GM12878 (cell line): ENCODE results near the gene HDDC2. TPM values are rescaled to one million over a fixed set of nuclear protein-coding genes. Genes with fewer than 3 reads are reported as not detected.

Source experiments
- ATAC-seq: fragments of 200-7000 bp; cut with Tn5 transposase; 3 replicates; pipeline ENCODE4 v1.9.1; 2020; ENCODE audit warnings: mild to moderate bottlenecking, moderate library complexity
- BruUV-seq: library from RNA; stranded (reverse); fragments of 400-500 nt; replicated peaks from 2 replicates; lab custom pipeline; 2021; lab: Mats Ljungman, UMichigan
- CTCF ChIA-PET: fragments of 300-600 bp; sonication (Branson Sonifier 250); formaldehyde crosslinking; extraction: SDS; loops from one replicate; lab custom pipeline; 2021; ENCODE audit warnings: inconsistent platforms; lab: Yijun Ruan, JAX
- POLR2A ChIA-PET: fragments of 350-600 bp; formaldehyde crosslinking; extraction: SDS; loops from one replicate; lab custom pipeline; 2021; ENCODE audit warnings: inconsistent platforms; lab: Charles Lee
- RAD21 ChIA-PET: fragments of 300-600 bp; sonication (Branson Sonifier 250); formaldehyde crosslinking; loops from one replicate; lab custom pipeline; 2023; ENCODE audit warnings: antibody characterized with exemption; ENCODE audit not compliant: unreplicated experiment; lab: Charles Lee
- SMC1A ChIA-PET: fragments of 300-600 bp; sonication (Branson Sonifier 250); formaldehyde crosslinking; loops from one replicate; lab custom pipeline; 2023; ENCODE audit not compliant: unreplicated experiment, uncharacterized antibody; lab: Charles Lee
- DNase-seq: peaks from one replicate; pipeline ENCODE4 v3.0.0-alpha.2; 2011; ENCODE audit warnings: low read depth, low spot score
- FAIRE-seq: peaks from 3 replicates; lab custom pipeline; 2011; peaks lifted over from hg19 to GRCh38; lab: Jason Lieb, UNC
- H2AFZ ChIP-seq: 2 replicates; pipeline ENCODE4 v1.6.0; 2011; ENCODE audit warnings: low read depth, low read length, control low read depth; ENCODE audit not compliant: control insufficient read depth
- H3K27ac ChIP-seq: 2 replicates; pipeline ENCODE4 v1.5.1; 2011; ENCODE audit warnings: control low read depth; ENCODE audit not compliant: control insufficient read depth, insufficient read depth
- H3K27me3 ChIP-seq, 2 experiments: replicated peaks in 1 of 2; 2 replicates each; pipeline versions ENCODE4 v1.6.0 to v1.6.1; 2011; ENCODE audit warnings: low read length in 1 of 2; ENCODE audit not compliant: control insufficient read depth in 2 of 2, insufficient read depth in 2 of 2
- H3K36me3 ChIP-seq, 2 experiments: 2 replicates each; pipeline ENCODE4 v1.5.1; 2011; ENCODE audit warnings: low read length in 1 of 2; ENCODE audit not compliant: control insufficient read depth in 2 of 2, insufficient read depth in 2 of 2
- H3K4me1 ChIP-seq: 2 replicates; pipeline ENCODE4 v1.6.1; 2011; ENCODE audit warnings: mild to moderate bottlenecking, low read length, moderate library complexity, mixed read lengths; ENCODE audit not compliant: control insufficient read depth, insufficient read depth
- H3K4me2 ChIP-seq: 2 replicates; pipeline ENCODE4 v1.6.0; 2011; ENCODE audit warnings: control low read depth; ENCODE audit not compliant: control insufficient read depth, insufficient read depth
- H3K4me3 ChIP-seq: fragments of 200-600 bp; sonication (generic); 2 replicates; pipeline ENCODE4 v1.5.1; 2016
- H3K79me2 ChIP-seq: 2 replicates; pipeline ENCODE4 v1.6.0; 2011; ENCODE audit warnings: low read length; ENCODE audit not compliant: control insufficient read depth, insufficient read depth
- H3K9ac ChIP-seq: 2 replicates; pipeline ENCODE4 v1.8.0; 2011; ENCODE audit warnings: low read length, control low read depth, mixed read lengths; ENCODE audit not compliant: control insufficient read depth, insufficient read depth
- H3K9me3 ChIP-seq: replicated peaks from 3 replicates; pipeline ENCODE4 v1.5.1; 2011; ENCODE audit warnings: mild to moderate bottlenecking, low read length; ENCODE audit not compliant: control insufficient read depth, insufficient read depth
- H4K20me1 ChIP-seq: 2 replicates; pipeline ENCODE4 v1.6.0; 2011; ENCODE audit not compliant: control insufficient read depth, insufficient read depth
- BRCA1 ChIP-seq: IDR thresholded peaks from 2 replicates; pipeline ENCODE4 v1.6.1; 2011; ENCODE audit warnings: low read depth, low read length, improper control_type of control experiment
- CBFB ChIP-seq: IDR thresholded peaks from 2 replicates; pipeline ENCODE4 v1.6.1; 2016; ENCODE audit warnings: antibody characterized with exemption, low read depth
- NFXL1 ChIP-seq: fragments of 450-650 bp; IDR thresholded peaks from 2 replicates; pipeline ENCODE4 v1.6.1; 2017; ENCODE audit warnings: antibody characterized with exemption, mild to moderate bottlenecking, borderline replicate concordance
- NFYB ChIP-seq: IDR thresholded peaks from 2 replicates; pipeline ENCODE4 v1.6.1; 2011; ENCODE audit warnings: low read depth, mild to moderate bottlenecking, low read length, improper control_type of control experiment, moderate library complexity; ENCODE audit not compliant: insufficient read depth
- NR2C1 ChIP-seq: fragments of 450-650 bp; IDR thresholded peaks from 2 replicates; pipeline ENCODE4 v1.6.1; 2017; ENCODE audit warnings: antibody characterized with exemption, mild to moderate bottlenecking, moderate library complexity
- PAX8 ChIP-seq: fragments of 450-650 bp; IDR thresholded peaks from 2 replicates; pipeline ENCODE4 v1.6.1; 2017; ENCODE audit warnings: mild to moderate bottlenecking, moderate library complexity
- PBX3 ChIP-seq: IDR thresholded peaks from 2 replicates; pipeline ENCODE4 v1.6.1; 2011; ENCODE audit warnings: mild to moderate bottlenecking, low read depth, low read length, moderate library complexity; ENCODE audit not compliant: insufficient replicate concordance
- RBBP5 ChIP-seq: fragments of 200-600 bp; sonication (generic); conservative IDR thresholded peaks from 2 replicates; pipeline ENCODE4 v1.6.1; 2016
- RUNX3 ChIP-seq: IDR thresholded peaks from 2 replicates; pipeline ENCODE4 v1.6.1; 2012; ENCODE audit warnings: low read length, inconsistent platforms
- SIN3A ChIP-seq: IDR thresholded peaks from 2 replicates; pipeline ENCODE4 v1.6.1; 2012; ENCODE audit warnings: low read depth, low read length, improper control_type of control experiment
- SIX5 ChIP-seq: IDR thresholded peaks from 2 replicates; pipeline ENCODE4 v1.6.1; 2011; ENCODE audit warnings: mild to moderate bottlenecking, low read depth, low read length, moderate library complexity; ENCODE audit not compliant: severe bottlenecking
- SREBF2 ChIP-seq: IDR thresholded peaks from 2 replicates; pipeline ENCODE4 v1.6.1; 2012; ENCODE audit warnings: mild to moderate bottlenecking, low read length
- STAT1 ChIP-seq: fragments of 450-650 bp; conservative IDR thresholded peaks from 2 replicates; pipeline ENCODE4 v1.6.1; 2014; ENCODE audit warnings: antibody characterized with exemption, mild to moderate bottlenecking
- TAF1 ChIP-seq: IDR thresholded peaks from 2 replicates; pipeline ENCODE4 v1.6.1; 2011; ENCODE audit warnings: mild to moderate bottlenecking, low read depth, low read length, borderline replicate concordance
- ZNF217 ChIP-seq: fragments of 450-650 bp; IDR thresholded peaks from 2 replicates; pipeline ENCODE4 v1.6.1; 2017; ENCODE audit warnings: antibody characterized with exemption, mild to moderate bottlenecking
- ZSCAN29 ChIP-seq: fragments of 450-650 bp; IDR thresholded peaks from 2 replicates; pipeline ENCODE4 v1.6.1; 2017; ENCODE audit warnings: mild to moderate bottlenecking, moderate library complexity
- WGBS: methylation state at CpG from one replicate; pipeline ENCODE4 v1.1.6; 2016; ENCODE audit warnings: low lambda C conversion rate; ENCODE audit not compliant: insufficient replicate concordance, insufficient coverage; ENCODE audit errors: missing lambda C conversion rate; 5-methylcytosine and 5-hydroxymethylcytosine counted together
- in situ Hi-C: fragments of 300-500 bp; cut with MboI; formaldehyde crosslinking; loops from 9 replicates; pipeline ENCODE4 v1.14.3; 2018; ENCODE audit warnings: mixed read lengths
- intact Hi-C: fragments of 100-400 bp; cut with micrococcal nuclease; formaldehyde crosslinking; loops from one replicate; pipeline ENCODE4 v1.14.2; 2022; ENCODE audit not compliant: unreplicated experiment
- polyA plus RNA-seq, 11 experiments: library from polyadenylated mRNA; depleted of rRNA in 4 of 11; unstranded in 6 of 11; stranded (reverse) in 5 of 11; fragments of >200 nt; fragmentation: Nextera tagmentation in 4 of 11; fragmentation: Illumina TruSeq in 1 of 11; extraction: Ambion mirVana in 4 of 11; extraction: Trizol in 1 of 11; gene quantifications; 1 replicate in 1 of 11; 2 replicates in 10 of 11; pipeline versions ENCODE4 v1.2.1 to v1.2.3, GENCODE V29; 2011 to 2016; ENCODE audit warnings: inconsistent platforms in 2 of 11, missing spikeins in 2 of 11, low read depth in 1 of 11
- total RNA-seq, 4 experiments: library from RNA; depleted of rRNA in 3 of 4; stranded (reverse); fragments of >200 nt in 3 of 4; fragmentation: Illumina TruSeq in 1 of 4; extraction: Trizol in 1 of 4; gene quantifications; 2 replicates each; pipeline versions ENCODE4 v1.2.1 to v1.2.3, GENCODE V29; 2013 to 2021
- TF ChIP-seq, protein P1 (sequence below): fragments of 450-650 bp; IDR thresholded peaks from 2 replicates; pipeline ENCODE4 v1.6.1; 2016; ENCODE audit warnings: mild to moderate bottlenecking, moderate library complexity, borderline replicate concordance
- TF ChIP-seq, protein P2 (sequence below), 3 experiments: IDR thresholded peaks in 2 of 3; conservative IDR thresholded peaks in 1 of 3; 2 replicates each; pipeline ENCODE4 v1.5.1; 2011; ENCODE audit warnings: low read depth in 3 of 3, low read length in 3 of 3, mild to moderate bottlenecking in 3 of 3, control low read depth in 2 of 3, moderate library complexity in 2 of 3, inconsistent platforms in 1 of 3, mixed read lengths in 1 of 3; ENCODE audit not compliant: control insufficient read depth in 2 of 3, insufficient read depth in 1 of 3; ENCODE audit errors: extremely low read depth in 1 of 3

The HDDC2 gene
- total and polyA plus RNA-seq, 10 of the 15 experiments (the other 5 are each of a cell fraction or from before 2014, with no cell fraction given) = 54.5 to 148 (median 92.7) TPM

DNA sequence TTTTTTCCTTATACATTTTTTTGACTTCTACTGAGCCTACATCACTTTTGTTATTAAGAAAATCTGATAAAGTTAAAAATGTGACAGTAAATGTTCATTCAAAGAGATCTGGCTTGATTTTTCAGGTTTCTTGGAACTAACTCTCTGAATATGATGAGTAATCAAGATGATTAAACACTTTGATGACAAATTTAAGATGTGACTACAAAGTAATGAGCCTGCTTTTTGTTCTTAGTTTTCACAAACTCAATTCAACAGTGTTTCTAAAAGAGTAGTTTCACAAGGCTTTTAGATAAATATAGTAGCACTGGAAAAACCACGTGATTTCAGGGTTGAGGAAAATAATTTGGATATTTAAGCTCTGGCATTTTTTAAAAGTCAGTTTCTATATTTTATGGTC is 37.9 kb upstream of the HDDC2 start:
- DNase-seq = no peak
- TF ChIP-seq, protein P1, sequence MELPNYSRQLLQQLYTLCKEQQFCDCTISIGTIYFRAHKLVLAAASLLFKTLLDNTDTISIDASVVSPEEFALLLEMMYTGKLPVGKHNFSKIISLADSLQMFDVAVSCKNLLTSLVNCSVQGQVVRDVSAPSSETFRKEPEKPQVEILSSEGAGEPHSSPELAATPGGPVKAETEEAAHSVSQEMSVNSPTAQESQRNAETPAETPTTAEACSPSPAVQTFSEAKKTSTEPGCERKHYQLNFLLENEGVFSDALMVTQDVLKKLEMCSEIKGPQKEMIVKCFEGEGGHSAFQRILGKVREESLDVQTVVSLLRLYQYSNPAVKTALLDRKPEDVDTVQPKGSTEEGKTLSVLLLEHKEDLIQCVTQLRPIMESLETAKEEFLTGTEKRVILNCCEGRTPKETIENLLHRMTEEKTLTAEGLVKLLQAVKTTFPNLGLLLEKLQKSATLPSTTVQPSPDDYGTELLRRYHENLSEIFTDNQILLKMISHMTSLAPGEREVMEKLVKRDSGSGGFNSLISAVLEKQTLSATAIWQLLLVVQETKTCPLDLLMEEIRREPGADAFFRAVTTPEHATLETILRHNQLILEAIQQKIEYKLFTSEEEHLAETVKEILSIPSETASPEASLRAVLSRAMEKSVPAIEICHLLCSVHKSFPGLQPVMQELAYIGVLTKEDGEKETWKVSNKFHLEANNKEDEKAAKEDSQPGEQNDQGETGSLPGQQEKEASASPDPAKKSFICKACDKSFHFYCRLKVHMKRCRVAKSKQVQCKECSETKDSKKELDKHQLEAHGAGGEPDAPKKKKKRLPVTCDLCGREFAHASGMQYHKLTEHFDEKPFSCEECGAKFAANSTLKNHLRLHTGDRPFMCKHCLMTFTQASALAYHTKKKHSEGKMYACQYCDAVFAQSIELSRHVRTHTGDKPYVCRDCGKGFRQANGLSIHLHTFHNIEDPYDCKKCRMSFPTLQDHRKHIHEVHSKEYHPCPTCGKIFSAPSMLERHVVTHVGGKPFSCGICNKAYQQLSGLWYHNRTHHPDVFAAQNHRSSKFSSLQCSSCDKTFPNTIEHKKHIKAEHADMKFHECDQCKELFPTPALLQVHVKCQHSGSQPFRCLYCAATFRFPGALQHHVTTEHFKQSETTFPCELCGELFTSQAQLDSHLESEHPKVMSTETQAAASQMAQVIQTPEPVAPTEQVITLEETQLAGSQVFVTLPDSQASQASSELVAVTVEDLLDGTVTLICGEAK = no peak
- TF ChIP-seq RBBP5 = no peak
- no peak for TF ChIP-seq PAX8
- no peak for TF ChIP-seq ZNF217
- TF ChIP-seq SREBF2 = no peak
- TF ChIP-seq CBFB = no peak
- no peak for TF ChIP-seq SIN3A
- TF ChIP-seq PBX3 = no peak
- TF ChIP-seq BRCA1 = no peak
- no peak for TF ChIP-seq NFYB
- TF ChIP-seq, protein P2, sequence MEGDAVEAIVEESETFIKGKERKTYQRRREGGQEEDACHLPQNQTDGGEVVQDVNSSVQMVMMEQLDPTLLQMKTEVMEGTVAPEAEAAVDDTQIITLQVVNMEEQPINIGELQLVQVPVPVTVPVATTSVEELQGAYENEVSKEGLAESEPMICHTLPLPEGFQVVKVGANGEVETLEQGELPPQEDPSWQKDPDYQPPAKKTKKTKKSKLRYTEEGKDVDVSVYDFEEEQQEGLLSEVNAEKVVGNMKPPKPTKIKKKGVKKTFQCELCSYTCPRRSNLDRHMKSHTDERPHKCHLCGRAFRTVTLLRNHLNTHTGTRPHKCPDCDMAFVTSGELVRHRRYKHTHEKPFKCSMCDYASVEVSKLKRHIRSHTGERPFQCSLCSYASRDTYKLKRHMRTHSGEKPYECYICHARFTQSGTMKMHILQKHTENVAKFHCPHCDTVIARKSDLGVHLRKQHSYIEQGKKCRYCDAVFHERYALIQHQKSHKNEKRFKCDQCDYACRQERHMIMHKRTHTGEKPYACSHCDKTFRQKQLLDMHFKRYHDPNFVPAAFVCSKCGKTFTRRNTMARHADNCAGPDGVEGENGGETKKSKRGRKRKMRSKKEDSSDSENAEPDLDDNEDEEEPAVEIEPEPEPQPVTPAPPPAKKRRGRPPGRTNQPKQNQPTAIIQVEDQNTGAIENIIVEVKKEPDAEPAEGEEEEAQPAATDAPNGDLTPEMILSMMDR (IDR thresholded peaks at IDR 0.05 in 2 of 3, conservative IDR thresholded peaks at IDR 0.05 in 1 of 3; ENCODE audit: control insufficient read depth in 2 of 3, extremely low read depth in 1 of 3, insufficient read depth in 1 of 3, low read depth in 3 of 3, low read length in 3 of 3) = no peak
- TF ChIP-seq NFXL1 = no peak
- TF ChIP-seq NR2C1 = no peak
- no peak for TF ChIP-seq SIX5
- TF ChIP-seq ZSCAN29 = no peak
- no peak for TF ChIP-seq STAT1
- no peak for TF ChIP-seq RUNX3
- TF ChIP-seq TAF1 = no peak
- TF ChIP-seq, all 136 proteins: peak for 0
- no peaks in the 10 kb centered on the region for H3K9me3 ChIP-seq
- intact Hi-C loops = no loop called here
- no peaks in the 10 kb centered on the region for H3K4me1 ChIP-seq
- H3K4me2 ChIP-seq = no peak overlapping the region
- H4K20me1 ChIP-seq = no peaks in the 10 kb centered on the region
- 0% methylated on average over 1 of the region's 1 CpG for WGBS
- ChIA-PET POLR2A (no interaction called here), CTCF (no interaction called here), SMC1A (no interaction called here), RAD21 (no interaction called here)
- no peak overlapping the region for H2AFZ ChIP-seq
- no TSS peak for BruUV-seq
- no peak overlapping the region for H3K27ac ChIP-seq
- H3K4me3 ChIP-seq = no peak overlapping the region
- H3K9ac ChIP-seq = no peak overlapping the region
- in situ Hi-C loops = no loop called here
- no peaks in the 10 kb centered on the region for H3K36me3 ChIP-seq
- FAIRE-seq (no peak), ATAC-seq (no peak)
- H3K79me2 ChIP-seq = no peaks in the 10 kb centered on the region
- no peaks in the 10 kb centered on the region for H3K27me3 ChIP-seq
